NCI-H748 treated with DMSO at 0.1 percent for 48 hours (cell line): ENCODE data around the gene KRIT1.
"Not testable (repeated sequence)": the region's sequence is repeated elsewhere in the genome, so short reads cannot be mapped to it uniquely, and the experiment has no call there.

Experiments
- DNase-seq: peaks from one replicate; lab custom pipeline; 2025; lab: John Stamatoyannopoulos, UW

Gene KRIT1

GRCh38 chr7:92245487-92246359 is at the start of gene KRIT1, which contains the start of gene ANKIB1:
Gene KRIT1 (minus strand): TSS chr7:92245914. CDS start chr7:92242135, 3,779 bp downstream.
Gene ANKIB1 (plus strand): TSS chr7:92245974. CDS start chr7:92294979, 49,005 bp downstream.
- DNase-seq: peak; percentile 77

- no peak for DNase-seq
Measured at GRCh38 chr7:92295391-92295790, 49.7 kb upstream of the KRIT1 start.

- no peak for DNase-seq
Measured at GRCh38 chr7:92293896-92294590, 48.3 kb upstream of the KRIT1 start.

GRCh38 chr7:92292981-92293380 is 47.3 kb upstream of the KRIT1 start:
- no peak for DNase-seq

GRCh38 chr7:92289321-92289720 is 43.6 kb upstream of the KRIT1 start:
- DNase-seq: no peak

- DNase-seq: no peak
Measured at GRCh38 chr7:92282930-92283329, 37.2 kb upstream of the KRIT1 start.

GRCh38 chr7:92282221-92282814 is 36.6 kb upstream of the KRIT1 start:
- no peak for DNase-seq

GRCh38 chr7:92281031-92281430 is 35.3 kb upstream of the KRIT1 start:
- DNase-seq: no peak

- no peak for DNase-seq
Measured at GRCh38 chr7:92279396-92280031, 33.8 kb upstream of the KRIT1 start.

GRCh38 chr7:92276460-92276864 is 30.7 kb upstream of the KRIT1 start:
- DNase-seq: no peak

- no peak for DNase-seq
Measured at GRCh38 chr7:92275327-92275726, 29.6 kb upstream of the KRIT1 start.

- no peak for DNase-seq
Measured at GRCh38 chr7:92268921-92269320, 23.2 kb upstream of the KRIT1 start.

- DNase-seq: no peak
Measured at GRCh38 chr7:92266415-92267241, 20.9 kb upstream of the KRIT1 start.

GRCh38 chr7:92260248-92260781 is 14.6 kb upstream of the KRIT1 start:
- DNase-seq: no peak

- DNase-seq: no peak
Measured at GRCh38 chr7:92259610-92260247, 14.0 kb upstream of the KRIT1 start.

- no peak for DNase-seq
Measured at GRCh38 chr7:92259062-92259461, 13.3 kb upstream of the KRIT1 start.

GRCh38 chr7:92255308-92255707 is 9.6 kb upstream of the KRIT1 start:
- no peak for DNase-seq

GRCh38 chr7:92254800-92255199 is 9.1 kb upstream of the KRIT1 start:
- not testable (repeated sequence) for DNase-seq

GRCh38 chr7:92253251-92253650 is 7.5 kb upstream of the KRIT1 start:
- no peak for DNase-seq

- DNase-seq: no peak
Measured at GRCh38 chr7:92251181-92251580, 5.5 kb upstream of the KRIT1 start.

GRCh38 chr7:92250603-92251002 is 4.9 kb upstream of the KRIT1 start:
- no peak for DNase-seq
